ENCODE measurements around the gene RCOR1. TPM values are rescaled to one million over a fixed set of nuclear protein-coding genes. Genes with fewer than 3 reads are reported as not detected.

RCOR1 gene
- total and polyA plus RNA-seq, 2 of the 8 experiments (the other 6 are each of a cell fraction or from before 2014, with no cell fraction given): 12.3 to 26.3 TPM

DNA sequence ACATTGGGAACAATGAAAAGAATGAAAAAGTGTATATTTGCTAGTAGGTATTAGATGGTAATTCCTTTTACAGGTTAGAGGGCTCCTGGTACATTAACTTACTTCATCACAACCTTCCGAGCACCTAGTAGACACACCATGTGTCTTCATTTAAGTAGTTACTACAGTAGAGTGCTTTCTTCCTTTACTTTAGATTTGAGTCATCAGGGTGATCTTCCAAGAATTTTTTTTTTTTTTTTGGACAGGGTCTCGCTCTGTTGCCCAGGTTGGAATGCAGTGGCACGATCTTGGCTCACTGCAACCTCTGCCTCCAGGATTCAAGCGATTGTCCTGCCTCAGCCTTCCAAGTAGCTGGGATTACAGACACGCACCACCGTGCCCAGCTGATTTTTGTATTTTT lies 105.1 kb downstream of the RCOR1 start:
- Histone ChIP-seq H4K5ac (ENCODE audit: insufficient read length, low read depth, low read length) (no peak overlapping the region), H2BK20ac (ENCODE audit: low read length) (no peak overlapping the region), H3K4ac (replicated peaks; ENCODE audit: insufficient read length, low read depth, low read length) (no peak overlapping the region), H2BK5ac (ENCODE audit: low read depth, low read length) (no peak overlapping the region), H3K14ac (ENCODE audit: insufficient read length) (no peak overlapping the region), H4K91ac (replicated peaks; ENCODE audit: insufficient read length, low read length) (no peak overlapping the region), H3K4me2 (ENCODE audit: insufficient read depth in 1 of 2, low read depth in 2 of 2, low read length in 2 of 2) (no peak overlapping the region), H3K23ac (ENCODE audit: insufficient read length) (no peak overlapping the region), H3K79me1 (ENCODE audit: low read depth, low read length) (no peaks in the 10 kb centered on the region; the same call in 1 of the 2 replicates), H3K23me2 (ENCODE audit: low read depth, low read length) (no peaks in the 10 kb centered on the region), H3K18ac (ENCODE audit: extremely low read depth, low read length) (no peak overlapping the region), H2BK12ac (ENCODE audit: low read depth, low read length) (no peak overlapping the region), H3K27me3 (replicated peaks in 1 of 4; ENCODE audit: control insufficient read depth in 3 of 4, extremely low read depth in 1 of 4, insufficient read depth in 3 of 4, low read length in 3 of 4) (no peaks in the 10 kb centered on the region), H3K27ac (ENCODE audit: low read depth, low read length) (no peak overlapping the region), H2BK15ac (ENCODE audit: low read length) (no peak overlapping the region), H3K4me1 (replicated peaks in 1 of 4; ENCODE audit: control insufficient read depth in 3 of 4, insufficient read depth in 4 of 4, low read length in 3 of 4) (peaks cover 0 to 8% (median under 1%) of the 10 kb centered on the region in 4 experiments; a peak in 2 of 7 replicates), H3K9ac (replicated peaks in 1 of 4; ENCODE audit: extremely low read depth in 1 of 4, low read depth in 3 of 4, low read length in 3 of 4) (no peak overlapping the region), H3K4me3 (ENCODE audit: extremely low read depth in 1 of 4, insufficient read depth in 2 of 4, low read depth in 3 of 4, low read length in 4 of 4) (no peak overlapping the region), H4K20me1 (replicated peaks in 1 of 2; ENCODE audit: control insufficient read depth in 1 of 2, insufficient read depth in 2 of 2, low read length in 2 of 2) (peaks cover 6 to 7% of the 10 kb centered on the region in 2 experiments), H3K56ac (replicated peaks; ENCODE audit: insufficient read length, low read depth, low read length) (no peak overlapping the region), H3K79me2 (ENCODE audit: control insufficient read depth in 1 of 2, insufficient read depth in 2 of 2, low read length in 2 of 2) (peaks cover 6 to 48% of the 10 kb centered on the region in 2 experiments; a peak in 3 of 4 replicates), H2BK120ac (replicated peaks; ENCODE audit: low read depth, low read length) (no peak overlapping the region), H2AK5ac (ENCODE audit: low read depth, low read length) (no peak overlapping the region), H3K9me3 (ENCODE audit: insufficient read depth in 2 of 2, low read depth in 1 of 2, low read length in 1 of 2) (no peaks in the 10 kb centered on the region), H3K36me3 (ENCODE audit: control insufficient read depth in 2 of 4, insufficient read depth in 4 of 4, low read length in 3 of 4) (peaks cover 0 to 1% (median 0%) of the 10 kb centered on the region in 4 experiments; a peak in 1 of 8 replicates), H2AFZ (ENCODE audit: low read length) (no peak overlapping the region), H4K8ac (ENCODE audit: extremely low read depth, insufficient read depth, low read length) (no peak overlapping the region)
- FAIRE-seq (no peak), DNase-seq (ENCODE audit: low read depth in 1 of 2, low spot score in 2 of 2) (no peak)
- CTCF ChIA-PET (ENCODE audit: partially characterized antibody): interaction anchor here (0.9 to 1.6 kb wide), 3 partner anchors 11 to 377 kb away, joined by 3 to 5 read pairs (median 4); no protein-coding TSS in a partner anchor
- 90% methylated on average over 6 of the region's 6 CpGs; no CpG with 5 or more reads in 1 of the 2 experiments for WGBS, 2 experiments (ENCODE audit: extremely low coverage in 1 of 2, insufficient coverage in 1 of 2, insufficient read length in 1 of 2, insufficient replicate concordance in 2 of 2, low coverage in 1 of 2, low lambda C conversion rate in 2 of 2, missing lambda C conversion rate in 1 of 2)
- TF ChIP-seq CTCF (IDR thresholded peaks at IDR 0.05; ENCODE audit: control extremely low read depth in 1 of 3, insufficient read depth in 1 of 3, low read depth in 1 of 3, low read length in 3 of 3) (no peak), SAP30 (IDR thresholded peaks at IDR 0.05; ENCODE audit: insufficient read depth, insufficient replicate concordance, low read length) (no peak), TAF7 (optimal IDR thresholded peaks at IDR 0.05; ENCODE audit: borderline replicate concordance, low read depth, low read length) (no peak), TBP (IDR thresholded peaks at IDR 0.05; ENCODE audit: low read depth, low read length) (no peak), CBX8 (IDR thresholded peaks at IDR 0.05; ENCODE audit: borderline replicate concordance, low read depth, low read length) (no peak), SP1 (IDR thresholded peaks at IDR 0.05; ENCODE audit: low read depth, low read length) (no peak), JUN (IDR thresholded peaks at IDR 0.05; ENCODE audit: low read depth, low read length) (no peak), RAD21 (IDR thresholded peaks at IDR 0.05 in 1 of 2, conservative IDR thresholded peaks at IDR 0.05 in 1 of 2; ENCODE audit: low read depth in 2 of 2, low read length in 2 of 2) (no peak), SIN3A (conservative IDR thresholded peaks at IDR 0.05 in 1 of 2, IDR thresholded peaks at IDR 0.05 in 1 of 2; ENCODE audit: low read depth in 1 of 2, low read length in 2 of 2) (no peak), TAF1 (IDR thresholded peaks at IDR 0.05; ENCODE audit: low read depth, low read length) (no peak), FOSL1 (IDR thresholded peaks at IDR 0.05; ENCODE audit: insufficient read depth, low read depth, low read length) (no peak)
- POLR2A ChIA-PET (ENCODE audit: partially characterized antibody): no interaction called here
